Fibroblast of lung (primary cell): Measurements from ENCODE around the gene UCN3. TPM values are rescaled to one million over a fixed set of nuclear protein-coding genes. Genes with fewer than 3 reads are reported as not detected.

Experiments
- DNase-seq, 2 donors: peaks; one replicate each; pipeline versions ENCODE4 v3.0.0 to v3.0.0-alpha.2; 2010; ENCODE audit warnings: low read depth in 2 of 2
- H2AFZ ChIP-seq: 2 replicates; pipeline ENCODE4 v1.5.1; 2012; ENCODE audit warnings: low read length, control low read depth, inconsistent platforms
- H3K27ac ChIP-seq: 2 replicates; pipeline ENCODE4 v1.5.1; 2011; ENCODE audit warnings: low read length, control low read depth; ENCODE audit not compliant: insufficient read depth
- H3K27me3 ChIP-seq: 2 replicates; pipeline ENCODE4 v1.5.1; 2011; ENCODE audit warnings: mild to moderate bottlenecking, low read length; ENCODE audit not compliant: control insufficient read depth, insufficient read depth
- H3K36me3 ChIP-seq: 2 replicates; pipeline ENCODE4 v1.5.1; 2011; ENCODE audit warnings: low read length; ENCODE audit not compliant: control insufficient read depth, insufficient read depth
- H3K4me1 ChIP-seq: 2 replicates; pipeline ENCODE4 v1.5.1; 2011; ENCODE audit warnings: low read length; ENCODE audit not compliant: control insufficient read depth, insufficient read depth; ENCODE audit errors: extremely low read depth
- H3K4me2 ChIP-seq: 2 replicates; pipeline ENCODE4 v1.5.1; 2011; ENCODE audit warnings: low read length, control low read depth; ENCODE audit not compliant: insufficient read depth; ENCODE audit errors: extremely low read depth
- H3K4me3 ChIP-seq, 4 experiments: fragments of 200-600 bp in 1 of 4; sonication (generic) in 1 of 4; replicated peaks in 1 of 4; 2 replicates each; pipeline ENCODE4 v1.5.1; 2011 to 2016; ENCODE audit warnings: low read length in 4 of 4, low read depth in 3 of 4, mild to moderate bottlenecking in 3 of 4, control low read depth in 2 of 4, inconsistent platforms in 1 of 4, mixed read lengths in 1 of 4; ENCODE audit not compliant: insufficient read depth in 1 of 4; ENCODE audit errors: control extremely low read depth in 1 of 4
- H3K79me2 ChIP-seq: 2 replicates; pipeline ENCODE4 v1.5.1; 2012; ENCODE audit warnings: mild to moderate bottlenecking, low read length, inconsistent platforms; ENCODE audit not compliant: control insufficient read depth, insufficient read depth
- H3K9ac ChIP-seq: 2 replicates; pipeline ENCODE4 v1.5.1; 2011; ENCODE audit warnings: mild to moderate bottlenecking, low read length, control low read depth; ENCODE audit not compliant: insufficient read depth
- H3K9me3 ChIP-seq: 2 replicates; pipeline ENCODE4 v1.5.1; 2012; ENCODE audit warnings: low read depth, low read length; ENCODE audit not compliant: control insufficient read depth, insufficient read depth
- H4K20me1 ChIP-seq: 2 replicates; pipeline ENCODE4 v1.5.1; 2011; ENCODE audit warnings: low read length; ENCODE audit not compliant: control insufficient read depth, insufficient read depth; ENCODE audit errors: extremely low read depth
- EZH2 ChIP-seq: IDR thresholded peaks from 2 replicates; pipeline ENCODE4 v1.5.1; 2012; ENCODE audit warnings: low read length, control low read depth, mild to moderate bottlenecking; ENCODE audit errors: missing control alignments
- polyA plus RNA-seq, 2 donors: library from polyadenylated mRNA; depleted of rRNA in 1 of 2; stranded (reverse) in 1 of 2; unstranded in 1 of 2; fragments of >200 nt; gene quantifications; 2 replicates each; pipeline ENCODE4 v1.2.1, GENCODE V29; 2011 to 2012; ENCODE audit warnings: missing spikeins in 1 of 2
- total RNA-seq: library from RNA; depleted of rRNA; stranded (reverse); fragments of >200 nt; gene quantifications from 2 replicates; pipeline ENCODE4 v1.2.1, GENCODE V29; 2014
- TF ChIP-seq, protein P1 (sequence below), 2 donors: IDR thresholded peaks in 1 of 2; conservative IDR thresholded peaks in 1 of 2; 1 replicate in 1 of 2; 2 replicates in 1 of 2; pipeline ENCODE4 v1.5.1; 2011 to 2012; ENCODE audit warnings: low read length in 2 of 2, control low read depth in 1 of 2, inconsistent platforms in 1 of 2, low read depth in 1 of 2, mild to moderate bottlenecking in 1 of 2

UCN3 gene
- total and polyA plus RNA-seq, 2 donors (not counting 1 experiment from before 2014, with no cell fraction given): not detected

DNA sequence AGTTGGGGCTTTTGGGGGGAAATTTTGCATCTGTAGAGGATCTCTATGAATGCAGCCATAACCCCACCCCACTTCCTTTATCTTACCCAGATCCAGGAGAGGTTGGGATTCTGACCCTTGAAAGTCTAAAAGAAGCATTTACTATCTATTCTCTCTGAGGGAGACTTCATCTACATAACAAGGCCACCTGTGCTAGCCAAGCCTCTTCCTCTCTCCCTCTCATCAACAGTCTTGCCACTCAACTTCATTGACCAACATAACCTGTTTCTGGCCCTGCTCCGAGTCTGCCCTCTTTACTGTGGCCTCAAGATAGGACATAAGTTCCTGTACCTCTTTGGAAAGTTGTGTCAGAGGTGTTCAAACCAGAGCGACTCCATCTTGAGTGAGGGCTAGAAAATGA is 20.5 kb downstream of the UCN3 start:
- TF ChIP-seq EZH2: no peak
- TF ChIP-seq, protein P1, sequence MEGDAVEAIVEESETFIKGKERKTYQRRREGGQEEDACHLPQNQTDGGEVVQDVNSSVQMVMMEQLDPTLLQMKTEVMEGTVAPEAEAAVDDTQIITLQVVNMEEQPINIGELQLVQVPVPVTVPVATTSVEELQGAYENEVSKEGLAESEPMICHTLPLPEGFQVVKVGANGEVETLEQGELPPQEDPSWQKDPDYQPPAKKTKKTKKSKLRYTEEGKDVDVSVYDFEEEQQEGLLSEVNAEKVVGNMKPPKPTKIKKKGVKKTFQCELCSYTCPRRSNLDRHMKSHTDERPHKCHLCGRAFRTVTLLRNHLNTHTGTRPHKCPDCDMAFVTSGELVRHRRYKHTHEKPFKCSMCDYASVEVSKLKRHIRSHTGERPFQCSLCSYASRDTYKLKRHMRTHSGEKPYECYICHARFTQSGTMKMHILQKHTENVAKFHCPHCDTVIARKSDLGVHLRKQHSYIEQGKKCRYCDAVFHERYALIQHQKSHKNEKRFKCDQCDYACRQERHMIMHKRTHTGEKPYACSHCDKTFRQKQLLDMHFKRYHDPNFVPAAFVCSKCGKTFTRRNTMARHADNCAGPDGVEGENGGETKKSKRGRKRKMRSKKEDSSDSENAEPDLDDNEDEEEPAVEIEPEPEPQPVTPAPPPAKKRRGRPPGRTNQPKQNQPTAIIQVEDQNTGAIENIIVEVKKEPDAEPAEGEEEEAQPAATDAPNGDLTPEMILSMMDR (conservative IDR thresholded peaks at IDR 0.05 in 1 of 2, IDR thresholded peaks at IDR 0.05 in 1 of 2; ENCODE audit: low read depth in 1 of 2, low read length in 2 of 2): no peak
- Histone ChIP-seq H3K4me2 (no peak overlapping the region), H3K79me2 (no peaks in the 10 kb centered on the region), H3K27me3 (no peaks in the 10 kb centered on the region), H3K27ac (no peak overlapping the region), H3K36me3 (no peaks in the 10 kb centered on the region), H3K9ac (no peak overlapping the region), H3K4me1 (no peaks in the 10 kb centered on the region), H3K9me3 (no peaks in the 10 kb centered on the region), H3K4me3 (no peak overlapping the region), H4K20me1 (no peaks in the 10 kb centered on the region), H2AFZ (no peak overlapping the region)
- no peak for DNase-seq

DNA sequence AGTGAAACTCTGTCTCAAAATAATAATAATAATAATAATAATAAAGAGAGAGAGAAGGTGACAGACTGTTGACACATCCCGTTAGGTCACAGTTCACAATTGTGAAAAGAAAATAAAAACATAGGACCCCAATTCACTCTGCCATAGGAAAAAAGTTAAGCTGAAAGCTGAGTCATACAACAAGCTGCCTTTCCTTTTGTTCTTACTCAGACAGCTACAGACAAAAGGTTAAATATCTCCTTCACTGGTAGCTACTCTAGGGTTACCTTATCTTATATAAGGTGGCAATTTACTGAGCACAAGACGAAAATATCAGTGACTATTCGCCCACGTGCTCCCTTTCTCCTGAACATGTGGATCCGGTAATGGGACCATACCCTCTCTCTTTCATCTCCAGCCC is 22.4 kb downstream of the UCN3 start:
- Histone ChIP-seq H3K4me1 (no peaks in the 10 kb centered on the region), H2AFZ (no peak overlapping the region), H3K9ac (no peak overlapping the region), H3K27ac (no peak overlapping the region), H3K4me3 (no peak overlapping the region), H4K20me1 (no peaks in the 10 kb centered on the region), H3K27me3 (no peaks in the 10 kb centered on the region), H3K9me3 (no peaks in the 10 kb centered on the region), H3K36me3 (no peaks in the 10 kb centered on the region), H3K4me2 (no peak overlapping the region), H3K79me2 (no peaks in the 10 kb centered on the region)
- TF ChIP-seq, protein P1 (conservative IDR thresholded peaks at IDR 0.05 in 1 of 2, IDR thresholded peaks at IDR 0.05 in 1 of 2; ENCODE audit: low read depth in 1 of 2, low read length in 2 of 2): no peak
- TF ChIP-seq EZH2: no peak
- no peak for DNase-seq

DNA sequence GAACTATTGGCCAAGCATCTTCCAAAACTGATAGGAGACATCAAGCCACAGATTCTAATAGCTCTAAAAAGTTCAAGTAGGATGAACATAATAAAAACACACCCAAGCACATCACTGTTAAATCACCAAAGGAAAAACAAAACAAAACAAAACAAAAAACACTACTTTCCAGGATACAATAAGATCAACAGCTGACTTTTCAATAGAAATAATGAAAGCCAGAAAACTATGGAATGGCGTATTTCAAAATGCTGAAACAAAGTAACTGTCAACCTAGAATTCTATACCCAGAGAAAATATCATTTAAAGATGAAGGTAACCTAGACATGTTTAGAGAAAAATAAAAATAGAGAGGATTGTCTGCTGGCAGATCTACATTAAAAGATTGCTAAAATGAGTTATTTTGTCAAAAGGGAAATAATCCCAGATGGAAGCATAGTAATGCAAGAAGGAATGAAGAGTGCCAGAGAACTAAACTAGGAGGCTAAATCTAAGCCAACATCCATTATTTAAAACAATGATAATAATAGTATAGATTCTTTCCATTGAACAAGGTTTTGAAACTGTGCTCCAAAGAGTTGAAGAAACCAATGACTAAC is 25.9 kb downstream of the UCN3 start:
- no peak overlapping the region for H3K9ac ChIP-seq

More for the DNA sequence above, 25.9 kb downstream of the UCN3 start:
- Histone ChIP-seq H4K20me1 (no peaks in the 10 kb centered on the region), H3K4me1 (no peaks in the 10 kb centered on the region), H3K27ac (no peak overlapping the region), H3K79me2 (no peaks in the 10 kb centered on the region), H3K4me2 (no peak overlapping the region), H3K9me3 (no peaks in the 10 kb centered on the region), H3K4me3 (no peak overlapping the region), H3K36me3 (no peaks in the 10 kb centered on the region), H2AFZ (no peak overlapping the region), H3K27me3 (no peaks in the 10 kb centered on the region)
- TF ChIP-seq EZH2: no peak
- TF ChIP-seq, protein P1 (conservative IDR thresholded peaks at IDR 0.05 in 1 of 2, IDR thresholded peaks at IDR 0.05 in 1 of 2; ENCODE audit: low read depth in 1 of 2, low read length in 2 of 2): no peak
- DNase-seq: no peak
